SK-N-SH treated with all-trans-retinoic acid at 6 μM for 48 hours (cell line): Measurements from ENCODE around the gene CENPQ.

Source experiments
- ARNTL ChIP-seq: fragments of 450-650 bp; formaldehyde crosslinking; IDR thresholded peaks from 2 replicates; pipeline ENCODE4 v1.5.0; 2020; ENCODE audit warnings: low read depth, mild to moderate bottlenecking, moderate library complexity, borderline replicate concordance
- GLIS3 ChIP-seq: fragments of 250-450 bp; sonication (Bioruptor Pico); IDR thresholded peaks from 2 replicates; pipeline ENCODE4 v1.5.0; 2020; ENCODE audit warnings: mild to moderate bottlenecking, moderate library complexity
- ISL1 ChIP-seq: fragments of 250-450 bp; sonication (Bioruptor Pico); IDR thresholded peaks from 2 replicates; pipeline ENCODE4 v2.1.2; 2022; ENCODE audit warnings: mild to moderate bottlenecking, moderate library complexity
- OSR1 ChIP-seq: fragments of 250-450 bp; sonication (Bioruptor Pico); IDR thresholded peaks from 2 replicates; pipeline ENCODE4 v1.8.0; 2022; ENCODE audit warnings: moderate library complexity, mild to moderate bottlenecking, inconsistent platforms
- PATZ1 ChIP-seq: fragments of 250-450 bp; sonication (Bioruptor Pico); IDR thresholded peaks from 2 replicates; pipeline ENCODE4 v1.8.0; 2020; ENCODE audit warnings: mild to moderate bottlenecking, moderate library complexity, borderline replicate concordance
- POU6F1 ChIP-seq: fragments of 250-450 bp; sonication (Bioruptor Pico); IDR thresholded peaks from 2 replicates; pipeline ENCODE4 v1.8.0; 2021; ENCODE audit warnings: low read depth, mild to moderate bottlenecking, moderate library complexity, borderline replicate concordance
- PPARA ChIP-seq: fragments of 250-450 bp; sonication (Bioruptor Pico); IDR thresholded peaks from 2 replicates; pipeline ENCODE4 v1.5.0; 2020; ENCODE audit warnings: mild to moderate bottlenecking, borderline replicate concordance
- RARB ChIP-seq: fragments of 250-450 bp; sonication (Bioruptor Pico); IDR thresholded peaks from 2 replicates; pipeline ENCODE4 v1.8.0; 2021; ENCODE audit warnings: mild to moderate bottlenecking, moderate library complexity
- TSHZ2 ChIP-seq: fragments of 250-450 bp; sonication (Bioruptor Pico); IDR thresholded peaks from 2 replicates; pipeline ENCODE4 v1.5.0; 2020; ENCODE audit warnings: mild to moderate bottlenecking, moderate library complexity
- ZFP3 ChIP-seq: fragments of 250-450 bp; sonication (Bioruptor Pico); IDR thresholded peaks from 2 replicates; pipeline ENCODE4 v1.5.0; 2020; ENCODE audit warnings: mild to moderate bottlenecking, moderate library complexity
- ZNF565 ChIP-seq: fragments of 450-650 bp; formaldehyde crosslinking; conservative IDR thresholded peaks from 2 replicates; pipeline ENCODE4 v1.5.0; 2020; ENCODE audit warnings: low read depth, mild to moderate bottlenecking, moderate library complexity
- ZNF70 ChIP-seq: fragments of 450-650 bp; formaldehyde crosslinking; IDR thresholded peaks from 2 replicates; pipeline ENCODE4 v1.5.0; 2020; ENCODE audit warnings: mild to moderate bottlenecking, moderate library complexity

GRCh38 chr6:49531774-49532569, 68.8 kb downstream of the CENPQ start:
- TF ChIP-seq PATZ1 (CRISPR knock-in tag), result no peak
- no peak for TF ChIP-seq ZNF70 (CRISPR knock-in tag)
- no peak for TF ChIP-seq TSHZ2 (CRISPR knock-in tag)
- TF ChIP-seq RARB, result no peak
- TF ChIP-seq POU6F1, result no peak
- TF ChIP-seq ZNF565, result no peak
- TF ChIP-seq PPARA (CRISPR knock-in tag), result no peak
- TF ChIP-seq ISL1 (CRISPR knock-in tag), result no peak
- no peak for TF ChIP-seq ARNTL (CRISPR knock-in tag)
- TF ChIP-seq OSR1, result no peak
- TF ChIP-seq ZFP3, result no peak
- TF ChIP-seq GLIS3 (CRISPR knock-in tag), result no peak
